Measurements from ENCODE around the gene KBTBD3. TPM values are rescaled to one million over a fixed set of nuclear protein-coding genes. Genes with fewer than 3 reads are reported as not detected.

KBTBD3 gene
- total RNA-seq: 1 to 10 TPM; 4.7 to 7.2 TPM

- ChIA-PET POLR2A (interaction anchor here (1.2 kb wide), 1 partner anchor 14 kb away, joined by 6 read pairs; no protein-coding TSS in a partner anchor), CTCF (interaction anchor here (1.4 kb wide), 1 partner anchor 15 kb away, joined by 6 read pairs; no protein-coding TSS in a partner anchor)
Measured at GRCh38 chr11:106076919-106077608, at the start of gene KBTBD3. Gene KBTBD3, minus strand, starts transcription at chr11:106077347. Its CDS starts 18,250 bp downstream, at chr11:106059097.

- ChIA-PET CTCF (no interaction called here), POLR2A (no interaction called here)
Measured at GRCh38 chr11:106121570-106122320, 44.6 kb upstream of the KBTBD3 start.

GRCh38 chr11:106105986-106106385 lies 28.8 kb upstream of the KBTBD3 start:
- POLR2A ChIA-PET: no interaction called here

GRCh38 chr11:106101819-106102218 lies 24.7 kb upstream of the KBTBD3 start:
- ChIA-PET CTCF (no interaction called here), POLR2A (no interaction called here)

More at GRCh38 chr11:106105986-106106385, 28.8 kb upstream of the KBTBD3 start:
- CTCF ChIA-PET: no interaction called here

- ChIA-PET POLR2A (no interaction called here), CTCF (no interaction called here)
Measured at GRCh38 chr11:106101370-106101769, 24.2 kb upstream of the KBTBD3 start.

- CTCF ChIA-PET: no interaction called here
- POLR2A ChIA-PET: no interaction called here
Measured at GRCh38 chr11:106098893-106099553, 21.9 kb upstream of the KBTBD3 start.

GRCh38 chr11:106092446-106092845 lies 15.3 kb upstream of the KBTBD3 start:
- ChIA-PET CTCF (interaction anchor here (0.6 to 1.0 kb wide), 2 partner anchors 16 to 1017 kb away, joined by 3 to 6 read pairs; partner anchors contain the start of genes AASDHPPT and KBTBD3), POLR2A (no interaction called here)

GRCh38 chr11:106091480-106092123 lies 14.5 kb upstream of the KBTBD3 start:
- POLR2A ChIA-PET: interaction anchor here (1.7 kb wide), 1 partner anchor 14 kb away, joined by 6 read pairs; the partner anchor contains the start of genes AASDHPPT and KBTBD3
- CTCF ChIA-PET: interaction anchor here (1.0 kb wide), 1 partner anchor 15 kb away, joined by 6 read pairs; the partner anchor contains the start of genes AASDHPPT and KBTBD3

GRCh38 chr11:106088896-106089295 lies 11.7 kb upstream of the KBTBD3 start:
- ChIA-PET POLR2A (no interaction called here), CTCF (no interaction called here)

- ChIA-PET POLR2A (no interaction called here), CTCF (interaction anchor here (1.2 to 1.8 kb wide), 2 partner anchors 9 to 12 kb away, joined by 3 to 5 read pairs; no protein-coding TSS in a partner anchor)
Measured at GRCh38 chr11:106087815-106088435, 10.8 kb upstream of the KBTBD3 start.

GRCh38 chr11:106086850-106087249 lies 9.7 kb upstream of the KBTBD3 start:
- ChIA-PET POLR2A (no interaction called here), CTCF (interaction anchor here (1.2 to 1.8 kb wide), 2 partner anchors 8 to 13 kb away, joined by 3 to 5 read pairs; no protein-coding TSS in a partner anchor)

- ChIA-PET POLR2A (no interaction called here), CTCF (no interaction called here)
Measured at GRCh38 chr11:106086135-106086534, 9.0 kb upstream of the KBTBD3 start.

GRCh38 chr11:106082096-106082495 lies 4.9 kb upstream of the KBTBD3 start:
- POLR2A ChIA-PET: no interaction called here
- CTCF ChIA-PET: no interaction called here

- POLR2A ChIA-PET: interaction anchor here (1.2 kb wide), 1 partner anchor 13 kb away, joined by 6 read pairs; no protein-coding TSS in a partner anchor
- CTCF ChIA-PET: interaction anchor here (1.3 to 1.4 kb wide), 2 partner anchors 10 to 15 kb away, joined by 5 to 6 read pairs; no protein-coding TSS in a partner anchor
Measured at GRCh38 chr11:106077609-106078455, 685 bp upstream of the KBTBD3 start, which contains the start of gene AASDHPPT. Gene AASDHPPT, plus strand, starts transcription at chr11:106077662. Its CDS starts 49 bp downstream, at chr11:106077711.

GRCh38 chr11:106076171-106076918 lies 802 bp downstream of the KBTBD3 start:
- POLR2A ChIA-PET: interaction anchor here (1.2 kb wide), 1 partner anchor 15 kb away, joined by 6 read pairs; no protein-coding TSS in a partner anchor
- CTCF ChIA-PET: interaction anchor here (1.4 kb wide), 1 partner anchor 16 kb away, joined by 6 read pairs; no protein-coding TSS in a partner anchor

GRCh38 chr11:106072804-106073203 lies 4.3 kb downstream of the KBTBD3 start:
- POLR2A ChIA-PET: no interaction called here

GRCh38 chr11:106070606-106071005 lies 6.5 kb downstream of the KBTBD3 start:
- ChIA-PET POLR2A (no interaction called here), CTCF (interaction anchor here (1.1 kb wide), 1 partner anchor 8 kb away, joined by 3 read pairs; no protein-coding TSS in a partner anchor)

More at GRCh38 chr11:106072804-106073203, 4.3 kb downstream of the KBTBD3 start:
- CTCF ChIA-PET: no interaction called here

All from activated CD8-positive, alpha-beta memory T cell treated with anti-CD3 and anti-CD28 coated beads for 36 hours (primary cell).